ENCODE measurements around the gene ZNF761. TPM values are rescaled to one million over a fixed set of nuclear protein-coding genes. Genes with fewer than 3 reads are reported as not detected.

The ZNF761 gene
- total and polyA plus RNA-seq, 2 of the 13 experiments (the other 11 are each of a cell fraction or from before 2014, with no cell fraction given) = 11.6 to 16.2 TPM

GRCh38 chr19:53467485-53468262, 35.9 kb downstream of the ZNF761 start, which contains the start of gene ZNF813 (continued):
- no peak for TF ChIP-seq ZNF281 (CRISPR knock-in tag; IDR thresholded peaks at IDR 0.05; ENCODE audit: borderline replicate concordance)
- no peak for TF ChIP-seq ZNF678 (CRISPR knock-in tag; IDR thresholded peaks at IDR 0.05)
- no peak for TF ChIP-seq HNRNPUL1 (IDR thresholded peaks at IDR 0.05; ENCODE audit: low read depth, low read length)
- no peak for TF ChIP-seq ATF2 (CRISPR knock-in tag; IDR thresholded peaks at IDR 0.05)
- 0 out of 2 replicates have a peak, but pooled peaks have one; percentile 4 for TF ChIP-seq TARDBP (CRISPR knock-in tag; IDR thresholded peaks at IDR 0.05)
- TF ChIP-seq MLX (CRISPR knock-in tag; IDR thresholded peaks at IDR 0.05) = no peak
- TF ChIP-seq ZBED4 (CRISPR knock-in tag; IDR thresholded peaks at IDR 0.05; ENCODE audit: borderline replicate concordance) = peak; percentile 39; the same call in 1 of the 2 replicates
- TF ChIP-seq NR2F2 (IDR thresholded peaks at IDR 0.05; ENCODE audit: borderline replicate concordance, low read depth) = no peak
- peak; percentile 82 for TF ChIP-seq SAP130 (CRISPR knock-in tag; IDR thresholded peaks at IDR 0.05; ENCODE audit: low read depth)
- TF ChIP-seq NBN (conservative IDR thresholded peaks at IDR 0.05) = no peak
- TF ChIP-seq ZNF703 (CRISPR knock-in tag; IDR thresholded peaks at IDR 0.05; ENCODE audit: borderline replicate concordance) = no peak

All from HepG2 (cell line).